ENCODE data around the gene PDE8A. TPM values are rescaled to one million over a fixed set of nuclear protein-coding genes. Genes with fewer than 3 reads are reported as not detected.
A peak's percentile ranks its signal among the peaks of the same experiment; 100 is the strongest.

The PDE8A gene
- total and polyA plus RNA-seq, 4 donors = 11.2 to 47.5 (median 16.6) TPM

GRCh38 chr15:85041230-85041629, 59.6 kb downstream of the PDE8A start:
- H3K36me3 ChIP-seq (ENCODE audit: control insufficient read depth in 4 of 4, insufficient read depth in 3 of 4, low read depth in 1 of 4, low read length in 3 of 4) = peaks cover 0 to 2% (median 0%) of the 10 kb centered on the region in 4 donors
- 43% methylated on average over 5 of the region's 5 CpGs for WGBS
- no peak for DNase-seq (ENCODE audit: low spot score)
- no peak overlapping the region for H3K27ac ChIP-seq (ENCODE audit: low read depth in 1 of 2, low read length in 2 of 2)
- peaks cover 7 to 20% (median 14%) of the 10 kb centered on the region in 4 donors for H3K4me1 ChIP-seq (ENCODE audit: control insufficient read depth in 4 of 4, insufficient read depth in 4 of 4, low read length in 3 of 4)
- H3K27me3 ChIP-seq (ENCODE audit: control insufficient read depth in 4 of 4, insufficient read depth in 4 of 4, low read length in 3 of 4) = no peaks in the 10 kb centered on the region
- no peak overlapping the region for H3K9ac ChIP-seq (ENCODE audit: low read depth in 1 of 2, low read length in 2 of 2)
- TF ChIP-seq GABPA (IDR thresholded peaks at IDR 0.05 in 1 of 2, conservative IDR thresholded peaks at IDR 0.05 in 1 of 2) (no peak), FOXA2 (IDR thresholded peaks at IDR 0.05) (no peak), YY1 (IDR thresholded peaks at IDR 0.05) (no peak), TAF1 (conservative IDR thresholded peaks at IDR 0.05) (no peak), HNF4G (IDR thresholded peaks at IDR 0.05) (no peak), NR2F2 (IDR thresholded peaks at IDR 0.05) (no peak), EGR1 (IDR thresholded peaks at IDR 0.05; ENCODE audit: low read depth in 2 of 2) (no peak), JUND (IDR thresholded peaks at IDR 0.05) (no peak), FOXA1 (IDR thresholded peaks at IDR 0.05) (no peak), RXRA (IDR thresholded peaks at IDR 0.05) (no peak), MAX (IDR thresholded peaks at IDR 0.05) (no peak), ATF3 (IDR thresholded peaks at IDR 0.05) (no peak)
- TF ChIP-seq, protein P1, sequence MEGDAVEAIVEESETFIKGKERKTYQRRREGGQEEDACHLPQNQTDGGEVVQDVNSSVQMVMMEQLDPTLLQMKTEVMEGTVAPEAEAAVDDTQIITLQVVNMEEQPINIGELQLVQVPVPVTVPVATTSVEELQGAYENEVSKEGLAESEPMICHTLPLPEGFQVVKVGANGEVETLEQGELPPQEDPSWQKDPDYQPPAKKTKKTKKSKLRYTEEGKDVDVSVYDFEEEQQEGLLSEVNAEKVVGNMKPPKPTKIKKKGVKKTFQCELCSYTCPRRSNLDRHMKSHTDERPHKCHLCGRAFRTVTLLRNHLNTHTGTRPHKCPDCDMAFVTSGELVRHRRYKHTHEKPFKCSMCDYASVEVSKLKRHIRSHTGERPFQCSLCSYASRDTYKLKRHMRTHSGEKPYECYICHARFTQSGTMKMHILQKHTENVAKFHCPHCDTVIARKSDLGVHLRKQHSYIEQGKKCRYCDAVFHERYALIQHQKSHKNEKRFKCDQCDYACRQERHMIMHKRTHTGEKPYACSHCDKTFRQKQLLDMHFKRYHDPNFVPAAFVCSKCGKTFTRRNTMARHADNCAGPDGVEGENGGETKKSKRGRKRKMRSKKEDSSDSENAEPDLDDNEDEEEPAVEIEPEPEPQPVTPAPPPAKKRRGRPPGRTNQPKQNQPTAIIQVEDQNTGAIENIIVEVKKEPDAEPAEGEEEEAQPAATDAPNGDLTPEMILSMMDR (IDR thresholded peaks at IDR 0.05; ENCODE audit: low read depth, low read length, missing input control) = no peak
- TF ChIP-seq, protein P2, sequence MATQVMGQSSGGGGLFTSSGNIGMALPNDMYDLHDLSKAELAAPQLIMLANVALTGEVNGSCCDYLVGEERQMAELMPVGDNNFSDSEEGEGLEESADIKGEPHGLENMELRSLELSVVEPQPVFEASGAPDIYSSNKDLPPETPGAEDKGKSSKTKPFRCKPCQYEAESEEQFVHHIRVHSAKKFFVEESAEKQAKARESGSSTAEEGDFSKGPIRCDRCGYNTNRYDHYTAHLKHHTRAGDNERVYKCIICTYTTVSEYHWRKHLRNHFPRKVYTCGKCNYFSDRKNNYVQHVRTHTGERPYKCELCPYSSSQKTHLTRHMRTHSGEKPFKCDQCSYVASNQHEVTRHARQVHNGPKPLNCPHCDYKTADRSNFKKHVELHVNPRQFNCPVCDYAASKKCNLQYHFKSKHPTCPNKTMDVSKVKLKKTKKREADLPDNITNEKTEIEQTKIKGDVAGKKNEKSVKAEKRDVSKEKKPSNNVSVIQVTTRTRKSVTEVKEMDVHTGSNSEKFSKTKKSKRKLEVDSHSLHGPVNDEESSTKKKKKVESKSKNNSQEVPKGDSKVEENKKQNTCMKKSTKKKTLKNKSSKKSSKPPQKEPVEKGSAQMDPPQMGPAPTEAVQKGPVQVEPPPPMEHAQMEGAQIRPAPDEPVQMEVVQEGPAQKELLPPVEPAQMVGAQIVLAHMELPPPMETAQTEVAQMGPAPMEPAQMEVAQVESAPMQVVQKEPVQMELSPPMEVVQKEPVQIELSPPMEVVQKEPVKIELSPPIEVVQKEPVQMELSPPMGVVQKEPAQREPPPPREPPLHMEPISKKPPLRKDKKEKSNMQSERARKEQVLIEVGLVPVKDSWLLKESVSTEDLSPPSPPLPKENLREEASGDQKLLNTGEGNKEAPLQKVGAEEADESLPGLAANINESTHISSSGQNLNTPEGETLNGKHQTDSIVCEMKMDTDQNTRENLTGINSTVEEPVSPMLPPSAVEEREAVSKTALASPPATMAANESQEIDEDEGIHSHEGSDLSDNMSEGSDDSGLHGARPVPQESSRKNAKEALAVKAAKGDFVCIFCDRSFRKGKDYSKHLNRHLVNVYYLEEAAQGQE (IDR thresholded peaks at IDR 0.05) = no peak
- no peaks in the 10 kb centered on the region for H3K9me3 ChIP-seq (ENCODE audit: control insufficient read depth in 4 of 4, low read length in 3 of 4)
- H3K4me3 ChIP-seq (ENCODE audit: low read depth in 1 of 3, low read length in 3 of 3) = no peak overlapping the region

- no peak for DNase-seq (ENCODE audit: low spot score)
- H3K4me1 ChIP-seq (ENCODE audit: control insufficient read depth in 4 of 4, insufficient read depth in 4 of 4, low read length in 3 of 4) = peaks cover 9 to 14% (median 13%) of the 10 kb centered on the region in 4 donors
- no peak overlapping the region for H3K9ac ChIP-seq (ENCODE audit: low read depth in 1 of 2, low read length in 2 of 2)
- H3K27me3 ChIP-seq (ENCODE audit: control insufficient read depth in 4 of 4, insufficient read depth in 4 of 4, low read length in 3 of 4) = no peaks in the 10 kb centered on the region
- H3K36me3 ChIP-seq (ENCODE audit: control insufficient read depth in 4 of 4, insufficient read depth in 3 of 4, low read depth in 1 of 4, low read length in 3 of 4) = peaks cover 0 to 2% (median 0%) of the 10 kb centered on the region in 4 donors
- no peak overlapping the region for H3K27ac ChIP-seq (ENCODE audit: low read depth in 1 of 2, low read length in 2 of 2)
- no peak overlapping the region for H3K4me3 ChIP-seq (ENCODE audit: low read depth in 1 of 3, low read length in 3 of 3)
- TF ChIP-seq MAX (IDR thresholded peaks at IDR 0.05) = no peak
- TF ChIP-seq YY1 (IDR thresholded peaks at IDR 0.05) = peak; percentile 21
- TF ChIP-seq FOXA2 (IDR thresholded peaks at IDR 0.05) = peak; percentile 7
- TF ChIP-seq GABPA (IDR thresholded peaks at IDR 0.05 in 1 of 2, conservative IDR thresholded peaks at IDR 0.05 in 1 of 2) = no peak
- TF ChIP-seq, protein P1 (IDR thresholded peaks at IDR 0.05; ENCODE audit: low read depth, low read length, missing input control) = peak; percentile 70
- peak in 1 of 2 donors; percentile 30 for TF ChIP-seq HNF4A (conservative IDR thresholded peaks at IDR 0.05)
- peak; percentile 91 to 92 for TF ChIP-seq RAD21 (IDR thresholded peaks at IDR 0.05)
- 53% methylated on average over 3 of the region's 3 CpGs for WGBS
- H3K9me3 ChIP-seq (ENCODE audit: control insufficient read depth in 4 of 4, low read length in 3 of 4) = no peaks in the 10 kb centered on the region
Observed at GRCh38 chr15:85044251-85044853, 62.7 kb downstream of the PDE8A start.
